B cell (primary cell): ENCODE data around the gene PPP1R13B. TPM values are rescaled to one million over a fixed set of nuclear protein-coding genes. Genes with fewer than 3 reads are reported as not detected.

ENCODE experiments used
- ATAC-seq: fragments of 200-7000 bp; cut with Tn5 transposase; one replicate; pipeline ENCODE4 v1.10.0; 2021; ENCODE audit warnings: low read depth, mild to moderate bottlenecking, moderate number of reproducible peaks, moderate library complexity
- CTCF ChIA-PET: fragments of 350-600 bp; sonication (Branson Sonifier 250); formaldehyde crosslinking; loops from one replicate; lab custom pipeline; 2021; ENCODE audit warnings: antibody characterized with exemption, inconsistent platforms; lab: Charles Lee
- POLR2A ChIA-PET: fragments of 350-600 bp; sonication (Branson Sonifier 250); formaldehyde crosslinking; loops from one replicate; lab custom pipeline; 2021; ENCODE audit warnings: antibody characterized with exemption; lab: Charles Lee
- DNase-seq: peaks from one replicate; pipeline ENCODE4 v3.0.0; 2013
- H2AFZ ChIP-seq: 2 replicates; pipeline ENCODE4 v1.6.1; 2012; ENCODE audit warnings: mild to moderate bottlenecking, low read depth, low read length; ENCODE audit not compliant: insufficient read depth, poor library complexity, severe bottlenecking
- H3K27ac ChIP-seq, 2 donors: 1 replicate in 1 of 2; 2 replicates in 1 of 2; pipeline ENCODE4 v1.5.1; 2012 to 2013; ENCODE audit warnings: low read length in 2 of 2, mild to moderate bottlenecking in 2 of 2, moderate library complexity in 1 of 2
- H3K27me3 ChIP-seq, 4 experiments: fragments of 200-600 bp in 1 of 4; sonication (generic) in 1 of 4; replicated peaks in 1 of 4; 1 replicate in 2 of 4; 2 replicates in 2 of 4; pipeline versions ENCODE4 v1.6.1 to v1.7.0; 2013 to 2016; ENCODE audit warnings: low read length in 3 of 4, mild to moderate bottlenecking in 2 of 4, mixed read lengths in 1 of 4, moderate library complexity in 1 of 4; ENCODE audit not compliant: insufficient read depth in 4 of 4, control insufficient read depth in 3 of 4; ENCODE audit errors: control extremely low read depth in 1 of 4
- H3K36me3 ChIP-seq, 2 experiments: replicated peaks in 1 of 2; 1 replicate in 1 of 2; 2 replicates in 1 of 2; pipeline versions ENCODE4 v1.6.1 to v1.7.1; 2013; ENCODE audit warnings: low read length in 1 of 2; ENCODE audit not compliant: insufficient read depth in 2 of 2, control insufficient read depth in 1 of 2; ENCODE audit errors: control extremely low read depth in 1 of 2, extremely low read depth in 1 of 2
- H3K4me1 ChIP-seq, 2 donors: fragments of 200-600 bp in 1 of 2; sonication (generic) in 1 of 2; 1 replicate in 1 of 2; 2 replicates in 1 of 2; pipeline versions ENCODE4 v1.5.1 to v1.6.1; 2013 to 2017; ENCODE audit warnings: low read length in 2 of 2; ENCODE audit not compliant: control insufficient read depth in 2 of 2, insufficient read depth in 2 of 2
- H3K4me2 ChIP-seq: replicated peaks from 2 replicates; pipeline ENCODE3; 2012; ENCODE audit warnings: mild to moderate bottlenecking, low read depth, low read length; ENCODE audit not compliant: poor library complexity, severe bottlenecking
- H3K4me3 ChIP-seq, 5 experiments: fragments of 200-600 bp in 1 of 5; sonication (generic) in 1 of 5; 1 replicate in 3 of 5; 2 replicates in 2 of 5; pipeline versions ENCODE4 v1.5.1 to v1.7.0; 2011 to 2016; ENCODE audit warnings: low read length in 4 of 5, mild to moderate bottlenecking in 4 of 5, low read depth in 2 of 5, control low read depth in 1 of 5, moderate library complexity in 1 of 5; ENCODE audit not compliant: insufficient read depth in 1 of 5; ENCODE audit errors: control extremely low read depth in 1 of 5, extremely low read depth in 1 of 5
- H3K79me2 ChIP-seq: fragments of 200-600 bp; sonication (generic); one replicate; pipeline ENCODE4 v1.6.0; 2016; ENCODE audit warnings: low read length; ENCODE audit not compliant: control insufficient read depth, insufficient read depth
- H3K9ac ChIP-seq: fragments of 200-600 bp; sonication (generic); 2 replicates; pipeline ENCODE4 v1.6.1; 2017; ENCODE audit warnings: mild to moderate bottlenecking, low read length, moderate library complexity
- H3K9me3 ChIP-seq, 3 donors: one replicate each; pipeline versions ENCODE4 v1.6.1 to v1.7.1; 2013; ENCODE audit warnings: low read length in 2 of 3; ENCODE audit not compliant: control insufficient read depth in 2 of 3, insufficient read depth in 1 of 3; ENCODE audit errors: control extremely low read depth in 1 of 3
- H4K20me1 ChIP-seq: 2 replicates; pipeline ENCODE4 v1.6.0; 2012; ENCODE audit warnings: mild to moderate bottlenecking, low read length; ENCODE audit not compliant: insufficient read depth, control insufficient read depth, poor library complexity, severe bottlenecking
- H3K27ac Mint-ChIP-seq: one replicate; pipeline ENCODE4 v1.8.0; 2021; ENCODE audit warnings: mixed read lengths
- H3K27me3 Mint-ChIP-seq: one replicate; pipeline ENCODE4 v1.8.0; 2021; ENCODE audit warnings: mixed read lengths
- H3K4me1 Mint-ChIP-seq: one replicate; pipeline ENCODE4 v1.8.0; 2021; ENCODE audit warnings: mixed read lengths
- H3K4me3 Mint-ChIP-seq: one replicate; pipeline ENCODE4 v1.8.0; 2021; ENCODE audit warnings: mixed read lengths
- H3K9me3 Mint-ChIP-seq: one replicate; pipeline ENCODE4 v1.8.0; 2022; ENCODE audit warnings: mixed read lengths; ENCODE audit not compliant: insufficient read depth
- CTCF ChIP-seq: fragments of 200-600 bp; IDR thresholded peaks from one replicate; pipeline ENCODE4 v1.8.0; 2022; ENCODE audit warnings: antibody characterized with exemption, mild to moderate bottlenecking
- EZH2 ChIP-seq: IDR thresholded peaks from 2 replicates; pipeline ENCODE4 v1.6.1; 2012; ENCODE audit warnings: borderline replicate concordance, low read depth, mild to moderate bottlenecking, moderate library complexity, low read length; ENCODE audit not compliant: insufficient read depth, poor library complexity, severe bottlenecking
- WGBS: methylation state at CpG from one replicate; pipeline ENCODE4 v1.1.5; 2013; ENCODE audit warnings: missing lambda C conversion rate; ENCODE audit not compliant: insufficient coverage; 5-methylcytosine and 5-hydroxymethylcytosine counted together
- intact Hi-C: fragments of 100-400 bp; cut with micrococcal nuclease; formaldehyde crosslinking; loops from one replicate; pipeline ENCODE4 v1.10.0; 2022
- polyA plus RNA-seq: library from polyadenylated mRNA; depleted of rRNA; stranded (reverse); fragments of >200 nt; gene quantifications from 2 replicates; pipeline ENCODE4 v1.2.3, GENCODE V29; 2012
- total RNA-seq, 2 donors: library from RNA; stranded (reverse); fragments of 120-200 nt in 1 of 2; gene quantifications; 1 replicate in 1 of 2; 2 replicates in 1 of 2; pipeline versions ENCODE4 v1.2.3 to v1.2.4, GENCODE V29; 2013 to 2022

Gene PPP1R13B
- total and polyA plus RNA-seq, 2 donors (not counting 1 experiment from before 2014, with no cell fraction given): 10.1 to 27.7 TPM

DNA sequence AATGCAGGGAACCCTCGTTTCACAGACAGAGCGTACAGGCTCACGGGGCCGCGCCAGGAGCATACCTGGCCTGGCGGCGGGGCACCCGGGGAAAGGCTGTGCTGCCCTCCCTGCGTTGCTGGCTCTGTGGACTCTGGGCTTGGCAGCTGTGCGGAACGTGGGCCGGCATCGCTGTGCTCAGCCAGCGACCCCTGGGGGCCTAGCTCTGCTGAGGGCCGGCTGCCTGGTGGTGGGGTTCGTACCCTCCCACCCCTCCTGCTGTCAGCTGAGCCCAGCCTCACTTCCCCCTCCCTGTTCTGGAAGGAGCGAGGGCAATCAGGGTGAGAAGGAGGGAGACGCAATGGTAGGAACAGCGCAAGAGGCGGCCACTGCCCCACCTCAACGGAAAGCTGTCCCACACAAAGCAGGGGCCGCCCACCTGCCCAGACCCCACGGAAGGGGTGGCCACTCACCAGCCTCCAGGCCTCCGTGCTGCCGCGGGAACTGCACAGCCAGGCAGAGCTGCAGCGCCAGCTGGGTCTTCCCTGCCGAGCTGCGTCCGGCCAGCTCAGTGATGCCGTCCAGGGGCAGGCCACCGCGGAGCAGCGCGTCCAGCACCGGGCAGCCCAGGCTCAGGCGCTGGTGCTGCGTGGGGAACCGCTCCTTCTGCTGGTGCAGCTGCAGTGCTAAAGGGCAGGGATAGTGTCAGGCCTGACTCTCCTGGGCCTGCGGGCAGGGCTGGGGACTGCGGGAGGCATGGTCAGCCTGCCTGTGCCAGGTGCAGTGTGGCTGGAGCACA, 140.6 kb downstream of the PPP1R13B start:
- Mint-ChIP-seq H3K27ac (no peak overlapping the region), H3K4me1 (peaks cover 18% of the 10 kb centered on the region), H3K4me3 (no peak overlapping the region), H3K27me3 (no peaks in the 10 kb centered on the region), H3K9me3 (no peaks in the 10 kb centered on the region)
- WGBS: 98% methylated on average over 35 of the region's 41 CpGs
- no peak overlapping the region for H2AFZ ChIP-seq
- H3K79me2 ChIP-seq: peaks cover 3% of the 10 kb centered on the region
- peaks cover 7 to 13% of the 10 kb centered on the region in 2 donors for H3K4me1 ChIP-seq
- H4K20me1 ChIP-seq: peaks cover 7% of the 10 kb centered on the region
- no peak overlapping the region for H3K9ac ChIP-seq
- ChIA-PET POLR2A (no interaction called here), CTCF (interaction anchor here (1.2 kb wide), 1 partner anchor 27 kb away, joined by 5 read pairs; no protein-coding TSS in a partner anchor)
- no peaks in the 10 kb centered on the region for H3K9me3 ChIP-seq
- DNase-seq (no peak), ATAC-seq (no peak)
- TF ChIP-seq EZH2 (no peak), CTCF (no peak)
- H3K4me2 ChIP-seq: no peak overlapping the region
- intact Hi-C loops: no loop called here
- no peak overlapping the region for H3K27ac ChIP-seq
- H3K36me3 ChIP-seq: peaks cover 0 to 31% of the 10 kb centered on the region in 2 experiments
- no peak overlapping the region for H3K4me3 ChIP-seq
- no peaks in the 10 kb centered on the region for H3K27me3 ChIP-seq
